BLaER1 treated with 17β-estradiol and CSF1 and Interleukin-3, amounts not matched to agents 10 nM and 100 nM (cell line): ENCODE results near the gene HSD17B13.
"Not testable (repeated sequence)": the region's sequence is repeated elsewhere in the genome, so short reads cannot be mapped to it uniquely, and the experiment has no call there.

Experiments
- H3K27ac ChIP-seq, 11 experiments: shearing (Covaris generic); formaldehyde crosslinking; 2 replicates each; pipeline ENCODE4 v1.8.1; 2022
- H3K27me3 ChIP-seq, 11 experiments: shearing (Covaris generic); formaldehyde crosslinking; 2 replicates each; pipeline ENCODE4 v1.8.1; 2022
- H3K36me3 ChIP-seq, 11 experiments: shearing (Covaris generic); formaldehyde crosslinking; 2 replicates each; pipeline ENCODE4 v1.8.1; 2022
- H3K4me1 ChIP-seq, 10 experiments: shearing (Covaris generic); formaldehyde crosslinking; 2 replicates each; pipeline ENCODE4 v1.8.1; 2022
- H3K4me2 ChIP-seq, 11 experiments: shearing (Covaris generic); formaldehyde crosslinking; 2 replicates each; pipeline ENCODE4 v1.8.1; 2022
- H3K4me3 ChIP-seq, 10 experiments: shearing (Covaris generic); formaldehyde crosslinking; 2 replicates each; pipeline ENCODE4 v1.8.1; 2022
- H3K9ac ChIP-seq, 11 experiments: shearing (Covaris generic); formaldehyde crosslinking; 2 replicates each; pipeline ENCODE4 v1.8.1; 2022
- H3K9me3 ChIP-seq, 11 experiments: shearing (Covaris generic); formaldehyde crosslinking; replicated peaks in 1 of 11; 2 replicates each; pipeline ENCODE4 v1.8.1; 2022
- H4K20me1 ChIP-seq, 11 experiments: shearing (Covaris generic); formaldehyde crosslinking; 2 replicates each; pipeline ENCODE4 v1.8.1; 2022
- Cebpa-rat ChIP-seq, 11 experiments: shearing (Covaris generic); IDR thresholded peaks; 2 replicates each; pipeline ENCODE4 v1.8.1; 2022

The HSD17B13 gene

GRCh38 chr4:87354168-87355102 lies 31.8 kb upstream of the HSD17B13 start:
- H3K27ac ChIP-seq: no peak overlapping the region
- no peak overlapping the region for H3K4me2 ChIP-seq
- no peak for TF ChIP-seq Cebpa-rat (IDR thresholded peaks at IDR 0.05)
- H3K4me3 ChIP-seq: no peak overlapping the region
- H3K4me1 ChIP-seq: peaks cover 0 to 11% (median 0%) of the 10 kb centered on the region in 10 experiments; a peak in 1 of 20 replicates
- H3K27me3 ChIP-seq: no peaks in the 10 kb centered on the region
- H3K36me3 ChIP-seq: peaks cover 40 to 67% (median 61%) of the 10 kb centered on the region in 11 experiments
- H3K9ac ChIP-seq: no peak overlapping the region
- H4K20me1 ChIP-seq: peaks cover 0 to 7% (median 0%) of the 10 kb centered on the region in 11 experiments; a peak in 2 of 22 replicates
- H3K9me3 ChIP-seq: peaks cover 9 to 26% (median 14%) of the 10 kb centered on the region in 11 experiments; a peak in 17 of 22 replicates

GRCh38 chr4:87353592-87353991 lies 30.9 kb upstream of the HSD17B13 start:
- H3K4me3 ChIP-seq: no peak overlapping the region; a peak in 1 of 20 replicates
- peaks cover 0 to 11% (median 0%) of the 10 kb centered on the region in 10 experiments; a peak in 1 of 20 replicates for H3K4me1 ChIP-seq
- no peak overlapping the region for H3K4me2 ChIP-seq
- H3K27me3 ChIP-seq: no peaks in the 10 kb centered on the region
- H3K27ac ChIP-seq: no peak overlapping the region
- H3K9ac ChIP-seq: no peak overlapping the region
- H3K36me3 ChIP-seq: peaks cover 31 to 58% (median 53%) of the 10 kb centered on the region in 11 experiments
- 0 out of 22 replicates have a peak, but pooled peaks cover 0 to 5% (median 0%) of the 10 kb centered on the region in 11 experiments for H4K20me1 ChIP-seq
- peaks cover 9 to 26% (median 14%) of the 10 kb centered on the region in 11 experiments; a peak in 17 of 22 replicates for H3K9me3 ChIP-seq
- no peak for TF ChIP-seq Cebpa-rat (IDR thresholded peaks at IDR 0.05)

- H3K4me2 ChIP-seq: no peak overlapping the region
- H3K9me3 ChIP-seq: peaks cover 18 to 27% (median 22%) of the 10 kb centered on the region in 11 experiments
- no peak overlapping the region for H3K27ac ChIP-seq
- no peak for TF ChIP-seq Cebpa-rat (IDR thresholded peaks at IDR 0.05)
- no peak overlapping the region for H3K4me3 ChIP-seq
- no peak overlapping the region for H3K9ac ChIP-seq
- no peaks in the 10 kb centered on the region for H3K4me1 ChIP-seq
- H4K20me1 ChIP-seq: peaks cover 0 to 21% (median 0%) of the 10 kb centered on the region in 11 experiments; a peak in 5 of 22 replicates
- H3K36me3 ChIP-seq: peaks cover 40 to 67% (median 64%) of the 10 kb centered on the region in 11 experiments
- H3K27me3 ChIP-seq: no peaks in the 10 kb centered on the region
These were observed 22.5 kb upstream of the HSD17B13 start for GRCh38 chr4:87345139-87345538.

GRCh38 chr4:87342872-87343271 lies 20.2 kb upstream of the HSD17B13 start:
- no peak for TF ChIP-seq Cebpa-rat (IDR thresholded peaks at IDR 0.05)
- Histone ChIP-seq H3K36me3 (peaks cover 54 to 89% (median 87%) of the 10 kb centered on the region in 11 experiments), H3K27ac (no peak overlapping the region), H4K20me1 (peaks cover 0 to 21% (median 0%) of the 10 kb centered on the region in 11 experiments; a peak in 5 of 22 replicates), H3K27me3 (no peaks in the 10 kb centered on the region), H3K4me3 (no peak overlapping the region), H3K4me2 (no peak overlapping the region), H3K9ac (no peak overlapping the region), H3K4me1 (no peaks in the 10 kb centered on the region), H3K9me3 (peaks cover 18 to 31% (median 23%) of the 10 kb centered on the region in 11 experiments)

- Histone ChIP-seq H4K20me1 (peaks cover 0 to 21% (median 0%) of the 10 kb centered on the region in 11 experiments; a peak in 5 of 22 replicates), H3K9me3 (peaks cover 20 to 35% (median 23%) of the 10 kb centered on the region in 11 experiments), H3K36me3 (peaks cover 61 to 97% (median 94%) of the 10 kb centered on the region in 11 experiments)
- not testable (repeated sequence) for H3K4me2 ChIP-seq, H3K4me3 ChIP-seq, H3K9ac ChIP-seq, H3K27ac ChIP-seq, H3K27me3 ChIP-seq, H3K4me1 ChIP-seq
These were observed 19.4 kb upstream of the HSD17B13 start for GRCh38 chr4:87341954-87342635.

- TF ChIP-seq Cebpa-rat (IDR thresholded peaks at IDR 0.05): no peak
These were observed 16.8 kb upstream of the HSD17B13 start for GRCh38 chr4:87339440-87339839.

GRCh38 chr4:87337361-87337760 lies 14.7 kb upstream of the HSD17B13 start:
- Histone ChIP-seq H3K27ac (no peak overlapping the region), H3K4me3 (no peak overlapping the region), H3K27me3 (no peaks in the 10 kb centered on the region), H3K4me1 (no peaks in the 10 kb centered on the region), H3K9me3 (peaks cover 33 to 60% (median 43%) of the 10 kb centered on the region in 11 experiments), H4K20me1 (peaks cover 0 to 10% (median 0%) of the 10 kb centered on the region in 11 experiments; a peak in 5 of 22 replicates), H3K36me3 (peaks cover 80 to 100% (median 97%) of the 10 kb centered on the region in 11 experiments), H3K9ac (no peak overlapping the region), H3K4me2 (no peak overlapping the region)
- no peak for TF ChIP-seq Cebpa-rat (IDR thresholded peaks at IDR 0.05)

More at GRCh38 chr4:87339440-87339839, 16.8 kb upstream of the HSD17B13 start:
- H3K9me3 ChIP-seq: peaks cover 13 to 39% (median 23%) of the 10 kb centered on the region in 11 experiments
- peaks cover 0 to 18% (median 0%) of the 10 kb centered on the region in 11 experiments; a peak in 5 of 22 replicates for H4K20me1 ChIP-seq
- no peak overlapping the region for H3K27ac ChIP-seq
- no peaks in the 10 kb centered on the region for H3K27me3 ChIP-seq
- peaks cover 63 to 100% (median 97%) of the 10 kb centered on the region in 11 experiments for H3K36me3 ChIP-seq
- H3K9ac ChIP-seq: no peak overlapping the region
- no peaks in the 10 kb centered on the region for H3K4me1 ChIP-seq
- no peak overlapping the region for H3K4me3 ChIP-seq
- H3K4me2 ChIP-seq: no peak overlapping the region

GRCh38 chr4:87333267-87333666 lies 10.6 kb upstream of the HSD17B13 start:
- H4K20me1 ChIP-seq: no peaks in the 10 kb centered on the region
- no peak for TF ChIP-seq Cebpa-rat (IDR thresholded peaks at IDR 0.05)
- H3K27ac ChIP-seq: no peak overlapping the region
- no peaks in the 10 kb centered on the region for H3K4me1 ChIP-seq
- H3K27me3 ChIP-seq: no peaks in the 10 kb centered on the region
- H3K9ac ChIP-seq: no peak overlapping the region
- peaks cover 44 to 82% (median 58%) of the 10 kb centered on the region in 11 experiments for H3K9me3 ChIP-seq
- peak overlapping the region in 2 of 10 experiments; percentile 22 to 37; a peak in 3 of 20 replicates for H3K4me3 ChIP-seq
- H3K4me2 ChIP-seq: no peak overlapping the region
- peaks cover 45 to 65% (median 58%) of the 10 kb centered on the region in 11 experiments for H3K36me3 ChIP-seq

- H3K27me3 ChIP-seq: no peaks in the 10 kb centered on the region
- H3K4me2 ChIP-seq: no peak overlapping the region
- H3K27ac ChIP-seq: no peak overlapping the region
- no peak for TF ChIP-seq Cebpa-rat (IDR thresholded peaks at IDR 0.05)
- no peaks in the 10 kb centered on the region for H3K4me1 ChIP-seq
- H3K9ac ChIP-seq: no peak overlapping the region
- H3K4me3 ChIP-seq: no peak overlapping the region
- H4K20me1 ChIP-seq: no peaks in the 10 kb centered on the region
- peaks cover 40 to 67% (median 52%) of the 10 kb centered on the region in 11 experiments for H3K9me3 ChIP-seq
- H3K36me3 ChIP-seq: peaks cover 27 to 42% (median 33%) of the 10 kb centered on the region in 11 experiments
These were observed 8.1 kb upstream of the HSD17B13 start for GRCh38 chr4:87330761-87331160.
